Measurements from ENCODE around the gene RALGAPB. TPM values are rescaled to one million over a fixed set of nuclear protein-coding genes. Genes with fewer than 3 reads are reported as not detected.

The RALGAPB gene
- polyA plus RNA-seq, 1 of the 3 experiments (the other 2 are of a cell fraction): 10.8 TPM

DNA sequence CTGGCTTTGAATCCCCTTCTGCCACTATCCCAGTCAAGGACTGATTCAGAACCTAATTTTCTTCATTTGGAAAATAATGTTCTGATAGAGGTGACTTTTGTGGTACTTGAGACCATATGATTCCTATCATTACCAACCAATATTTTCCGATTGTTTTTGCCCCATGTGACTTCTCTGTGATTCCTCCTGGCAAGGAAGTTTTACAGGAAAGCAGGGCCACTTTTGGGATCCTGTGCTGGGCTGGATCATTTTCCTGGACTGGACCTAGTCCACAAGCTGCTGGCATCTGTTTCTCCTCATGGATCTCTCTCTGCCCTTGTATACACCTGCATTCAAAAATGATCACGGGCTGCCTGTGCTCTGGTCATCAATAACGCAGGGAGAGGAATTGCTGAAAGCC is 23.6 kb upstream of the RALGAPB start:
- POLR2A ChIA-PET: interaction anchor here (4.1 kb wide), 1 partner anchor 15 kb away, joined by 83 read pairs; the partner anchor contains the start of gene SNHG17

More for the DNA sequence above, 23.6 kb upstream of the RALGAPB start:
- peaks cover 10 to 16% of the 10 kb centered on the region in 2 experiments; a peak in 1 of 4 replicates for H3K4me1 ChIP-seq (ENCODE audit: control insufficient read depth in 1 of 2, insufficient read depth in 2 of 2, low read depth in 1 of 2, low read length in 1 of 2)
- H3F3A ChIP-seq (replicated peaks; ENCODE audit: insufficient read depth): peaks cover 14% of the 10 kb centered on the region
- H3K4me2 ChIP-seq: no peak overlapping the region
- no peak overlapping the region for H3K4me3 ChIP-seq (ENCODE audit: low read depth in 2 of 2, low read length in 1 of 2)
- no peak overlapping the region for H3K27ac ChIP-seq (ENCODE audit: low read depth in 2 of 2, low read length in 1 of 2)
- no peaks in the 10 kb centered on the region for H4K20me1 ChIP-seq (ENCODE audit: insufficient read depth)
- no peak for DNase-seq
- H3K9ac ChIP-seq: no peak overlapping the region
- CTCF ChIA-PET: interaction anchor here (1.7 to 4.2 kb wide), 2 partner anchors 15 to 41 kb away, joined by 4 to 75 read pairs; partner anchors contain the start of gene SNHG17
- 91% methylated on average over 3 of the region's 3 CpGs for WGBS (ENCODE audit: low lambda C conversion rate)
- peaks cover 10 to 26% of the 10 kb centered on the region in 2 experiments for H3K36me3 ChIP-seq (replicated peaks in 1 of 2; ENCODE audit: control insufficient read depth in 1 of 2, insufficient read depth in 2 of 2, low read length in 1 of 2)
- no peak overlapping the region for H2AFZ ChIP-seq (ENCODE audit: low read depth)
- no peaks in the 10 kb centered on the region for H3K27me3 ChIP-seq (ENCODE audit: insufficient read depth)
- no peak for TF ChIP-seq ZBTB33 (IDR thresholded peaks at IDR 0.05; ENCODE audit: borderline replicate concordance, low read depth)
- TF ChIP-seq NFIC (IDR thresholded peaks at IDR 0.05; ENCODE audit: borderline replicate concordance): no peak
- TF ChIP-seq, protein P1, sequence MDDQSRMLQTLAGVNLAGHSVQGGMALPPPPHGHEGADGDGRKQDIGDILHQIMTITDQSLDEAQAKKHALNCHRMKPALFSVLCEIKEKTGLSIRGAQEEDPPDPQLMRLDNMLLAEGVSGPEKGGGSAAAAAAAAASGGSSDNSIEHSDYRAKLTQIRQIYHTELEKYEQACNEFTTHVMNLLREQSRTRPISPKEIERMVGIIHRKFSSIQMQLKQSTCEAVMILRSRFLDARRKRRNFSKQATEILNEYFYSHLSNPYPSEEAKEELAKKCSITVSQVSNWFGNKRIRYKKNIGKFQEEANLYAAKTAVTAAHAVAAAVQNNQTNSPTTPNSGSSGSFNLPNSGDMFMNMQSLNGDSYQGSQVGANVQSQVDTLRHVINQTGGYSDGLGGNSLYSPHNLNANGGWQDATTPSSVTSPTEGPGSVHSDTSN (IDR thresholded peaks at IDR 0.05): no peak
- TF ChIP-seq, protein P2, sequence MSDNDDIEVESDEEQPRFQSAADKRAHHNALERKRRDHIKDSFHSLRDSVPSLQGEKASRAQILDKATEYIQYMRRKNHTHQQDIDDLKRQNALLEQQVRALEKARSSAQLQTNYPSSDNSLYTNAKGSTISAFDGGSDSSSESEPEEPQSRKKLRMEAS (IDR thresholded peaks at IDR 0.05; ENCODE audit: low read depth): no peak
- TF ChIP-seq GABPA (IDR thresholded peaks at IDR 0.05; ENCODE audit: low read depth): no peak
- TF ChIP-seq SMC3 (IDR thresholded peaks at IDR 0.05; ENCODE audit: low read depth, low read length): no peak
- TF ChIP-seq RXRA (IDR thresholded peaks at IDR 0.05; ENCODE audit: borderline replicate concordance, low read depth): no peak
- no peak for TF ChIP-seq SIN3A (IDR thresholded peaks at IDR 0.05; ENCODE audit: borderline replicate concordance, low read depth, low read length)
- no peak for TF ChIP-seq RCOR1 (IDR thresholded peaks at IDR 0.05; ENCODE audit: low read length)
- TF ChIP-seq EZH2phosphoT487 (IDR thresholded peaks at IDR 0.05; ENCODE audit: borderline replicate concordance, low read depth): no peak
- TF ChIP-seq TCF12 (IDR thresholded peaks at IDR 0.05): no peak
- TF ChIP-seq YY1 (IDR thresholded peaks at IDR 0.05; ENCODE audit: low read depth): no peak
- no peak for TF ChIP-seq IRF3 (IDR thresholded peaks at IDR 0.05; ENCODE audit: low read depth, low read length)
- no peak for TF ChIP-seq TEAD4 (IDR thresholded peaks at IDR 0.05; ENCODE audit: borderline replicate concordance, insufficient read depth)
- H3K9me2 ChIP-seq: no peaks in the 10 kb centered on the region
- H3K79me2 ChIP-seq (ENCODE audit: insufficient read depth): peaks cover 20% of the 10 kb centered on the region
- no peaks in the 10 kb centered on the region for H3K9me3 ChIP-seq

Measured in SK-N-SH (cell line).